ENCODE results near the gene SLC37A1. TPM values are rescaled to one million over a fixed set of nuclear protein-coding genes. Genes with fewer than 3 reads are reported as not detected.
"Not testable (repeated sequence)": the region's sequence is repeated elsewhere in the genome, so short reads cannot be mapped to it uniquely, and the experiment has no call there.

SLC37A1 gene
- total RNA-seq, 1 experiment from 2014 or later = 47.1 TPM

DNA sequence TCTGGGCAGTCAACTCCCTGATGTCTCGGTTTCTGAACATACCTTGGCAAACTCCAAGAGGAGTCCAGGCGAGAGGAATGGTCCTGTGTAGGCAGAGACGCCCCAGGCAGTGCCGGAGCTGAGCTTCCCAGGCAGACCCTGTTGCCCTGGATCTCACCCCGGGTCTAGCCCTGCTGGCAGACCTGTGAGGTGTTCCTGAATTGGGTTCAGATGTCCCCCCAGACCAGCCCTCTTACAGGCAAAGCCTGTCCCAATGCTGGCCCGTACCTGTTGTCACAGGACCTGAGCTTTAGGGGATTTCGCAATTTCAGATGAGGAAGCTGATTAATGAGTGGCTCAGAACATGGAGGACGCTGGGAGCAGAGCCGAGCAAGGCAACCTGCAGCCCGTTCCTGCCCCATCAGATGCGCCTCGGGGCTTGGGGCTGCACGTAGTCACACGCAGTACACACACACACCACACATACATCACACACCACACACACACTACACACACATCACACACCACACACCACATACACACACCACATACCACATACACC, 101.2 kb downstream of the SLC37A1 start:
- H3K4me2 ChIP-seq (ENCODE audit: low read depth, low read length, poor library complexity, severe bottlenecking) = no peak overlapping the region
- H3K4me3 ChIP-seq (ENCODE audit: low read length) = no peak overlapping the region
- DNase-seq = peak; percentile 56
- no peaks in the 10 kb centered on the region for H3K9me2 ChIP-seq (replicated peaks; ENCODE audit: insufficient read depth, low read length)
- no peaks in the 10 kb centered on the region for H3K9me3 ChIP-seq (ENCODE audit: low read length)
- H3K9ac ChIP-seq (ENCODE audit: low read length) = no peak overlapping the region
- H3K27ac ChIP-seq (ENCODE audit: low read length) = no peak overlapping the region
- H3K27me3 ChIP-seq (ENCODE audit: low read length) = no peaks in the 10 kb centered on the region
- no peaks in the 10 kb centered on the region for H3K36me3 ChIP-seq (ENCODE audit: insufficient read depth, low read length)
- no peak overlapping the region for H2AFZ ChIP-seq (ENCODE audit: low read length)
- no peaks in the 10 kb centered on the region for H3K79me2 ChIP-seq (ENCODE audit: low read length)
- H4K20me1 ChIP-seq (ENCODE audit: insufficient read depth, low read depth, low read length) = no peaks in the 10 kb centered on the region
- no peaks in the 10 kb centered on the region for H3K4me1 ChIP-seq (ENCODE audit: low read length)

DNA sequence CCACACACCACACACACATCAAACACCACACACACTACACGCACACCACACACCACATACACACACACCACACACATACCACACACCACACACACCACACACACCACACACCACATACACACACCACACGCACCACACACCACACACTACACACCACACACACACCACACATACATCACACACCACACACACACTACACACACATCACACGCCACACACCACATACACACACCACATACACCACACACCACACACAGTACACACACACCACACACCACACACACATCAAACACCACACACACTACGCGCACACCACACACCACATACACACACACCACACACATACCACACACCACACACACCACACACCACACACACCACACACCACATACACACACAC, 101.7 kb downstream of the SLC37A1 start:
- not testable (repeated sequence) for H3K27ac ChIP-seq (ENCODE audit: low read length); DNase-seq; H3K4me2 ChIP-seq (ENCODE audit: low read depth, low read length, poor library complexity, severe bottlenecking); H3K4me3 ChIP-seq (ENCODE audit: low read length); H4K20me1 ChIP-seq (ENCODE audit: insufficient read depth, low read depth, low read length); H2AFZ ChIP-seq (ENCODE audit: low read length); H3K36me3 ChIP-seq (ENCODE audit: insufficient read depth, low read length); H3K27me3 ChIP-seq (ENCODE audit: low read length); H3K9me3 ChIP-seq (ENCODE audit: low read length); H3K4me1 ChIP-seq (ENCODE audit: low read length); H3K9me2 ChIP-seq (replicated peaks; ENCODE audit: insufficient read depth, low read length); H3K9ac ChIP-seq (ENCODE audit: low read length); H3K79me2 ChIP-seq (ENCODE audit: low read length)

DNA sequence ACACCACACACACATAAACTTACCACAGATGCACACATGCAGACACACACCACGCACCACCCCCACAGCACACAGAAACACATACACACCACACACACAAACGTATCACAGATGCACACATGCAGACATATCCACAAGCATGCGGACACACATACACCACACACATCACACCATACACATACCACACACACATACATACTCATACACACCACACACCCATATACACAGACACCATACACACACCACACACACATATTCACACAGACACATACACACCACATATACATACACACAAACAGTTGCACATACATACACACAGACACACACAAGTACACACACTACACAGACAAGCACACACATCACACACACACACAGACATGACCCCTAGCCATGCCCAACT, 102.3 kb downstream of the SLC37A1 start:
- Histone ChIP-seq H3K9ac (ENCODE audit: low read length) (no peak overlapping the region), H3K4me2 (ENCODE audit: low read depth, low read length, poor library complexity, severe bottlenecking) (no peak overlapping the region), H3K9me2 (replicated peaks; ENCODE audit: insufficient read depth, low read length) (no peaks in the 10 kb centered on the region), H3K36me3 (ENCODE audit: insufficient read depth, low read length) (no peaks in the 10 kb centered on the region), H3K9me3 (ENCODE audit: low read length) (no peaks in the 10 kb centered on the region), H3K27ac (ENCODE audit: low read length) (no peak overlapping the region), H3K4me1 (ENCODE audit: low read length) (no peaks in the 10 kb centered on the region), H3K4me3 (ENCODE audit: low read length) (no peak overlapping the region), H3K27me3 (ENCODE audit: low read length) (no peaks in the 10 kb centered on the region), H4K20me1 (ENCODE audit: insufficient read depth, low read depth, low read length) (no peaks in the 10 kb centered on the region), H2AFZ (ENCODE audit: low read length) (no peak overlapping the region), H3K79me2 (ENCODE audit: low read length) (no peaks in the 10 kb centered on the region)
- DNase-seq = no peak

DNA sequence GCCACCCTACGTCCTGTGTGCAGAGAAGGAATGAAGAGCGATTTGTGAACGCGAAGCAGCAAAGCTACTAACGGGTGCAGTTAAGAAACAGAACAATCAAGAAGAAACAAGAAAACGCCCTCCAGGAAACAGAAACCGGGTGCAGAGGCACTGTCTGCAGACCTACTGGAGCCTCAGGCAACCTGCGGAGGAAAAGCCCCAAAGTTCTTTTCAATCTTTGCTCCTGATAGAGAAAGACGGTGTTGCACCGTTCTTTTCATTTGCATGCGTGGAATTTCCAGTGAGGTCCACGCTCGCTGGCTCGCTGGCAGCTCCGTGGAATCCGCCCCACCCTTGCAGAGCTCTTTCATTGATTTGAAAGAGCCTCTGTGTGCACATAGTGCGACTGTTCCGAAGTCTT, 102.8 kb downstream of the SLC37A1 start:
- no peaks in the 10 kb centered on the region for H4K20me1 ChIP-seq (ENCODE audit: insufficient read depth, low read depth, low read length)
- H2AFZ ChIP-seq (ENCODE audit: low read length) = no peak overlapping the region
- H3K9me2 ChIP-seq (replicated peaks; ENCODE audit: insufficient read depth, low read length) = no peaks in the 10 kb centered on the region
- no peaks in the 10 kb centered on the region for H3K27me3 ChIP-seq (ENCODE audit: low read length)
- no peak overlapping the region for H3K9ac ChIP-seq (ENCODE audit: low read length)
- no peak overlapping the region for H3K4me2 ChIP-seq (ENCODE audit: low read depth, low read length, poor library complexity, severe bottlenecking)
- no peaks in the 10 kb centered on the region for H3K36me3 ChIP-seq (ENCODE audit: insufficient read depth, low read length)
- no peaks in the 10 kb centered on the region for H3K79me2 ChIP-seq (ENCODE audit: low read length)
- H3K4me1 ChIP-seq (ENCODE audit: low read length) = no peaks in the 10 kb centered on the region
- H3K9me3 ChIP-seq (ENCODE audit: low read length) = no peaks in the 10 kb centered on the region
- no peak overlapping the region for H3K27ac ChIP-seq (ENCODE audit: low read length)
- no peak for DNase-seq
- no peak overlapping the region for H3K4me3 ChIP-seq (ENCODE audit: low read length)

DNA sequence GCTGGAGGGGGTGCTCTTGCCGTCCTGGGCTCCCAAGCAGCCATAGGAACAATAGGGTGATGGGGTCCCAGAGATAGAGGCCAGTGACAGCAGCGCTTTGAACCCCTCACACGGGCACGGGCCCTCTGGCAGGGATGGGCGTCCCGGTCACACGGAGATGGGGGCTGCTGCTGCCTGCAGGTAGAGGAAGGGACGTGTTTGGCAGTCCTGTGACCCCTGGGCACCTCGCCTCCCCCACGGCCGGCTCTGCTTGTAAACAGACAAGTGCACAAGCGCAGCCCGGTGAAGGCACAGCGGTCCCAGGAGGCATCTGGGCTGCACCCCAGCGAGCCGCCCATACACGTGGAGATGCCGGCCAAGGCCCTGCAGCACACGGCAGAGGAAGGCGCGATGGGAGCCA, 103.3 kb downstream of the SLC37A1 start:
- H3K27ac ChIP-seq (ENCODE audit: low read length) = no peak overlapping the region
- no peak overlapping the region for H2AFZ ChIP-seq (ENCODE audit: low read length)
- H3K9me2 ChIP-seq (replicated peaks; ENCODE audit: insufficient read depth, low read length) = no peaks in the 10 kb centered on the region
- H3K9ac ChIP-seq (ENCODE audit: low read length) = no peak overlapping the region
- H3K4me2 ChIP-seq (ENCODE audit: low read depth, low read length, poor library complexity, severe bottlenecking) = no peak overlapping the region
- no peak overlapping the region for H3K4me3 ChIP-seq (ENCODE audit: low read length)
- H4K20me1 ChIP-seq (ENCODE audit: insufficient read depth, low read depth, low read length) = no peaks in the 10 kb centered on the region
- no peaks in the 10 kb centered on the region for H3K27me3 ChIP-seq (ENCODE audit: low read length)
- no peaks in the 10 kb centered on the region for H3K36me3 ChIP-seq (ENCODE audit: insufficient read depth, low read length)
- no peak for DNase-seq
- H3K79me2 ChIP-seq (ENCODE audit: low read length) = no peaks in the 10 kb centered on the region
- H3K4me1 ChIP-seq (ENCODE audit: low read length) = no peaks in the 10 kb centered on the region
- no peaks in the 10 kb centered on the region for H3K9me3 ChIP-seq (ENCODE audit: low read length)

DNA sequence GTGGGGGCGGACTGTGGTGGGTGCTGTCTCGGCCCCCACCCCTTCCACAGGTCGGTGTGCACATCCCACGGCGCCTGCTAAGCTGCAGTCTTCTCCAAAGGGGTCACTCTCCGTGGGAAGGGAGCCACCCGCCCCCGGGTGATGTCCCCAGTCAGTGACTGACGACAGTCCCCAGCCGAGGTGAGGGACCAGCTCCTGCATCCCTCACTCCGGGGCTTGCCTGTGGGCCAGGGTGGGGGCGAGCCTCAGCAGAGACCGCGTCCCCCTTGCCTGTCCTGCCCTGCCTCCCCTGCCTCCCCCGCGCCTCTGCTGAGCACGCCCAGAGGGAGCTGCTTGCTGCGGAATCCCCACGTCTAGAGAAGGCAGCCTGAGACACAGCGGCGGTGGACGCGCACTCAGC, 103.8 kb downstream of the SLC37A1 start:
- Histone ChIP-seq H2AFZ (ENCODE audit: low read length) (no peak overlapping the region), H3K4me3 (ENCODE audit: low read length) (no peak overlapping the region), H3K9me3 (ENCODE audit: low read length) (no peaks in the 10 kb centered on the region), H3K36me3 (ENCODE audit: insufficient read depth, low read length) (no peaks in the 10 kb centered on the region), H3K27ac (ENCODE audit: low read length) (no peak overlapping the region), H4K20me1 (ENCODE audit: insufficient read depth, low read depth, low read length) (no peaks in the 10 kb centered on the region), H3K9ac (ENCODE audit: low read length) (no peak overlapping the region), H3K79me2 (ENCODE audit: low read length) (no peaks in the 10 kb centered on the region), H3K27me3 (ENCODE audit: low read length) (0 out of 2 replicates have a peak, but pooled peaks cover 2% of the 10 kb centered on the region), H3K4me1 (ENCODE audit: low read length) (no peaks in the 10 kb centered on the region), H3K4me2 (ENCODE audit: low read depth, low read length, poor library complexity, severe bottlenecking) (no peak overlapping the region), H3K9me2 (replicated peaks; ENCODE audit: insufficient read depth, low read length) (no peaks in the 10 kb centered on the region)
- DNase-seq = no peak

DNA sequence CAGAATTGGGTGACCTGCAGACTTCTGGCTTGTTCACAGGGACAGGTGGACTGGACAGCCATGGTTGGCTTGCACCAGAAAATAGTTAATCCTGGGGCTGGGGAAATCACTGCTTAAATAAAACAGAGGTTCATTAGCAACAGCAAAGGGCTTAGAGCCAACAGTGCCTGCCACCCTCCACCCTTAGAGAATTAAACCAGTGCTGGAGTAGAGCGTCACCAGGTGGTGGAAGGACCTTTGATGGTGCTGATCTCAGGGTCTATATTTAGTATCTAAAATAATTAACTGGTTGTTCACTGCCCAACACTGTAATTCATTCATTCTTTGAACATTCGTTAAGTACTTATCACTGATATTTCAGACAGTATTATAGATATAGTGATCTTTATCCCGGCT, 105.1 kb downstream of the SLC37A1 start:
- no peak overlapping the region for H3K4me3 ChIP-seq (ENCODE audit: low read length)
- H2AFZ ChIP-seq (ENCODE audit: low read length) = no peak overlapping the region
- H3K27me3 ChIP-seq (ENCODE audit: low read length) = 0 out of 2 replicates have a peak, but pooled peaks cover 2% of the 10 kb centered on the region
- H3K9me2 ChIP-seq (replicated peaks; ENCODE audit: insufficient read depth, low read length) = no peaks in the 10 kb centered on the region
- H3K9me3 ChIP-seq (ENCODE audit: low read length) = no peaks in the 10 kb centered on the region
- DNase-seq = no peak
- no peak overlapping the region for H3K4me2 ChIP-seq (ENCODE audit: low read depth, low read length, poor library complexity, severe bottlenecking)
- no peak overlapping the region for H3K9ac ChIP-seq (ENCODE audit: low read length)
- no peaks in the 10 kb centered on the region for H3K36me3 ChIP-seq (ENCODE audit: insufficient read depth, low read length)
- H3K79me2 ChIP-seq (ENCODE audit: low read length) = no peaks in the 10 kb centered on the region
- no peaks in the 10 kb centered on the region for H3K4me1 ChIP-seq (ENCODE audit: low read length)
- no peaks in the 10 kb centered on the region for H4K20me1 ChIP-seq (ENCODE audit: insufficient read depth, low read depth, low read length)
- no peak overlapping the region for H3K27ac ChIP-seq (ENCODE audit: low read length)

DNA sequence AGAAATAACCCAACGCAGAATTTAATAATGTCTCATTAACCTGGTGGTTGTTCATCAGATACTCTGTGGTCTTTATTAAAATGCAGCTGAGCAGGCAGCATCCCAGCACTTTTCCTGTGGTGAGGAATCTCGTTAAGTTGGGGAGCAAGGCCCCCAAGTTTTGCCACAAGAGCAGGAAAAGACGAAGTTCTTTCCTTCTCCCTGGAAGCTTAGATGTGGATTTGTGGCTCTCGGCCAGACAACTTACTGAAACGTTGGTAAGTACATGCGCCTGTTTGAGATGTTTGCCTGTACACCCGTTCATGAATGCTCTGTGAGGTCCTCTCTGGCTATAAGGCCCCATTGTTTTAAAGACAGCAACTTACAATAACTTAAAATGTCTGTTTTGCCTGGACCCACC, 105.5 kb downstream of the SLC37A1 start:
- Histone ChIP-seq H3K4me3 (ENCODE audit: low read length) (no peak overlapping the region), H3K9ac (ENCODE audit: low read length) (no peak overlapping the region), H3K9me2 (replicated peaks; ENCODE audit: insufficient read depth, low read length) (no peaks in the 10 kb centered on the region), H3K27ac (ENCODE audit: low read length) (no peak overlapping the region), H3K4me2 (ENCODE audit: low read depth, low read length, poor library complexity, severe bottlenecking) (no peak overlapping the region), H2AFZ (ENCODE audit: low read length) (no peak overlapping the region), H3K9me3 (ENCODE audit: low read length) (no peaks in the 10 kb centered on the region), H4K20me1 (ENCODE audit: insufficient read depth, low read depth, low read length) (no peaks in the 10 kb centered on the region), H3K79me2 (ENCODE audit: low read length) (no peaks in the 10 kb centered on the region), H3K27me3 (ENCODE audit: low read length) (0 out of 2 replicates have a peak, but pooled peaks cover 2% of the 10 kb centered on the region), H3K4me1 (ENCODE audit: low read length) (no peaks in the 10 kb centered on the region), H3K36me3 (ENCODE audit: insufficient read depth, low read length) (no peaks in the 10 kb centered on the region)
- no peak for DNase-seq

DNA sequence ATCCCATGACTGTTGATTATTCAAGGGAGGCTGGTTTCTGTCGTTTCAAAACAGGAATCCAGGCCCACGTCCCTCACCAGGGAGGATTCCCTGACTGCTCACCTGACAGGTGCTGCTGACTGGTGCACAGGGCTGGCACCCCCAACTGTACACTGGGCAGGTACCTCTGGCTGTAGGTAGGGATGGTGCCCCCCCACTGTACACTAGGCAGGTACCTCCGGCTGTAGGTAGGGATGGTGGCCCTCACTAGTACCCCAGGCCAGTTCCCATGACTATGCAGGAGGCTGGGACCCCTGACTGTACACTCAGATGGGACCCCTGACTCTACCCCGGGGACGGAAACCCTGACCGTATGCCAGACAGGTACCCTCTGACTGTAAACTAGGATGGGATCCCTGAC, 106.2 kb downstream of the SLC37A1 start:
- no peaks in the 10 kb centered on the region for H3K9me2 ChIP-seq (replicated peaks; ENCODE audit: insufficient read depth, low read length)
- H3K9ac ChIP-seq (ENCODE audit: low read length) = no peak overlapping the region
- no peak overlapping the region for H3K27ac ChIP-seq (ENCODE audit: low read length)
- H3K79me2 ChIP-seq (ENCODE audit: low read length) = no peaks in the 10 kb centered on the region
- H3K36me3 ChIP-seq (ENCODE audit: insufficient read depth, low read length) = no peaks in the 10 kb centered on the region
- no peak for DNase-seq
- H4K20me1 ChIP-seq (ENCODE audit: insufficient read depth, low read depth, low read length) = no peaks in the 10 kb centered on the region
- no peak overlapping the region for H3K4me2 ChIP-seq (ENCODE audit: low read depth, low read length, poor library complexity, severe bottlenecking)
- H3K4me1 ChIP-seq (ENCODE audit: low read length) = no peaks in the 10 kb centered on the region
- no peaks in the 10 kb centered on the region for H3K9me3 ChIP-seq (ENCODE audit: low read length)
- no peak overlapping the region for H2AFZ ChIP-seq (ENCODE audit: low read length)
- H3K4me3 ChIP-seq (ENCODE audit: low read length) = no peak overlapping the region
- 0 out of 2 replicates have a peak, but pooled peaks cover 2% of the 10 kb centered on the region for H3K27me3 ChIP-seq (ENCODE audit: low read length)
